Umbilical cord (tissue), 2 donors: ENCODE results near the gene CCDC85A. TPM values are rescaled to one million over a fixed set of nuclear protein-coding genes. Genes with fewer than 3 reads are reported as not detected.
A peak's percentile ranks its signal among the peaks of the same experiment; 100 is the strongest.

Experiments
- DNase-seq: peaks from one replicate; pipeline ENCODE4 v3.0.0-alpha.2; 2015; ENCODE audit warnings: low spot score
- total RNA-seq: library from RNA; depleted of rRNA; stranded (reverse); fragments of >200 nt; gene quantifications from one replicate; pipeline ENCODE4 v1.2.3, GENCODE V29; 2014; ENCODE audit warnings: low replicate concordance; ENCODE audit not compliant: insufficient read depth

The CCDC85A gene
- total RNA-seq, 1 donor from 2014 or later: 8.4 TPM

GRCh38 chr2:56361844-56362243 is 178.1 kb downstream of the CCDC85A start:
- no peak for DNase-seq

DNA sequence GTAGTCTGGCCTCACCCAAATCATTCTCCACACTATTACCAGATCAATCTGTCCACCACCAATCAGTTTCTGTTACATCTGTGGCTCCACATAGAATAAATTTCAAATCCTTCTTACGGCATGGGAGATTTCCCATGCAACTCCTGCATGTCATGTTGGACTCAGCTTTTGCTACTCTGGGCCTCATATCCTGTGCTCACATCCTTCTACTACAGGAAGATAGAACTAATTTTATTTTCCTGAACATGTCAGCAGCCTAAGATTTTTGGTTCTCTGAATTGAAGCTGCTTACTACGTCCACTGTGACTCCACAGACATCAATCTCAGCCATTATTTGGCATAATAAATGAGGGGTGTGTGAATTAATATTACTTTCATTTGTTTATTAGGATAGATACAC is 181.1 kb downstream of the CCDC85A start:
- DNase-seq: no peak

- no peak for DNase-seq
Observed at GRCh38 chr2:56369316-56369715, 185.5 kb downstream of the CCDC85A start.

DNA sequence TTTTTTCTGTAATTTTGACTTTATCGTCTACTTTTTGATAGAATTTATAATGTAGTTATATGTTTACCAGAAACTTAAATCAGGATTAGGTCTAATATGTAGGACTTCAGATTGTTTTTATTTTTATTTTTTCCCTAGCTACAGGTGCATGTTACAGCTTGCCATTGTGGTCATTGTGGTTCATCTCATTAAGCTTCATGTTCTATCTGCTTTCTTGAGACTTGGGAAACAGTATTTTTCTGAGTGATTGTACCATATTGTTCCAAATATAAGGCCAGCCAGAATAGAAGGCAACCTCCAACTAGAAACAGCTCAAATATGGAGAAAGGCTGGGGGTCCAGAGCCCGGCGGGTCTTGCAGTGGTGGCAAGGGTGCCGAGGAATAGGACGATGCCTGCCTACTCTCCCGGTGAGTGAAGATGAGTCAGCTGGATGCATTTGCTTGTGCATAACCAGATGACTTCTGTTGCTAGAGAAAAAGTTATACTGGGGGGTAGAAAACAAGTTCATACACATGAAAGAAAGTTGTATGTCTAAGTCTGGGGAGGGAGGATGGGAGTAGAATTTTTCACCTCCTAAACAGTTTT is 188.4 kb downstream of the CCDC85A start:
- DNase-seq: no peak

DNA sequence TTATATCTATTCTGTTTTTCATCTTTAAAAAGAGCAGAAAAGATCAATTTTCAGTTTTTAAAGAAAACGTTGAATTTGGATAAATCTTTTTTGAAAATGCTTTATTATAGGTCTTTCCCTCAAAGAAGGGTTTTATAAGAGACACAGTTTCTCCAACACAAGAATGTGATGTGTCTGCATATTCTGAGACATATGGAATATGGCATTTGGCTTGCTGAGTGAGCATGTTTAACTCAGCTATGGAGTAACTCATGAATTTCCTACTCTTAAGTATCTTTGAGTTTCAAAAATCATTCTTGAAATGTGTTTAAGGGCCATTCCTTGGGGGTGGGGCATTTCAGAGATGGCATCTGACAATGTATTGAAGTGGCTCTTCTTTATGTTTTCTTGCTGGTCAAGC is 191.5 kb downstream of the CCDC85A start:
- DNase-seq: no peak

DNA sequence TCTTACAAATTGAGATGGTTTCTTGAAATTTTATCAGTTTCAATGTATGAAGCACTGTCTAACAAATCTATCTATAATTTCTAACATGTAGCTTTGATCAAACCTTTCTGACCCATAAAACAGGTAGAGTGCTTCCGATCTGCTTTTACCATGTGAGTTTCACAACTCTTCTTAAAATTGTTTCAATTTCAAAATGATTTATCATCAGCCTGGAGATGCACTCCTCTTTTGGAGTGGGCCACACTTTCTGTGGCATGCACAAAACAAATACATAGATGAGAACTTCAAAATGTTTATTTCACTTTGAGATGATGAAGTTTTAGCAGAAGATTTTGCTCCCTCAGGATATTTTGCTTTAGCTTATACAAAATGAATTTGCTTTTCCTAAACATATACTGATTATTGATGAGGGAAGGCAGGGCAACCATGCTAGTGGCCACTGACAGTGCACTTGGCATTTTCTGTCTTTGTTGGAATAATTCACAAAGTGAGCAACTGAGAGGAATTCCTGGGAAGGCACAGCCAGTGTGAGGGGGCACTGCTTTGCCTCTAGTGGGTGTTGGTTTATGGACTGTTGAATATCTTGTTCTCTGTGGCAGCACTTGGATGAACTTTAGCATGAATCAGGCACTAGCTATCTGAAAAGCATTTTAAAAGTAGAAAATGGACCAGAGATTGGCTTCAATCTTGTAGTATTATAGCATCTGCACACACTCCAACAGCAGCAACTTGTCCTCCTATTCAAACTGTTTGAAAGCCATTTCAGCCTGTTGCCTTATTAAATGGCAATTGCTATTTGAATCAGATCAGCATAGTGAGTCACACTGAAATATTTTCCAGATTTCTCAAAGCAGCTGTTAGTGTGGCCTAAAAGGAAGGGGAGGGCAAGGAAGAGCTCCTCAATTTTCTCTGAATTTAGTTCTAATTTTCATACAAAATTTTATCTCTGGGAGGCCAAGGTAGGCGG is 193.2 kb downstream of the CCDC85A start:
- DNase-seq: no peak

DNA sequence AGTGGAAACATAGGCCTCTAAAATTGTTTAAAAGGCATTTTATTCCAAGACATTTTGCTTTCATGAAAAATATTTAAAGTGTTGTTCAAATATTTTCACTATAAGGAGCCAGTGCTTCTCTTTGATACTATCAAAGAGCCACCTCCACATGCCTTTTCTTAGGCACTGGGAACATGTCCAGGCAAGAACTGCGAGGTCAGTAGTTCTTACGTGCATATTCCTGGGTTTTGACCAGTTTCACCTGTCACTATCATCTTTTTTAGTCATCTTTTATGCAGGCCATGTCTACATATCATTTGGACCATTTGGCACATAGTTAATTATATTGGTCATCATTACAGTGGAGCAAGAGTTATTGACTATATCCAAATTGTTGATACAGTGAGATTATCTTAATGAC is 195.3 kb downstream of the CCDC85A start:
- DNase-seq: peak; percentile 12

GRCh38 chr2:56380861-56381260 is 197.1 kb downstream of the CCDC85A start:
- DNase-seq: no peak

- DNase-seq: no peak
Observed at GRCh38 chr2:56382466-56382865, 198.7 kb downstream of the CCDC85A start.

DNA sequence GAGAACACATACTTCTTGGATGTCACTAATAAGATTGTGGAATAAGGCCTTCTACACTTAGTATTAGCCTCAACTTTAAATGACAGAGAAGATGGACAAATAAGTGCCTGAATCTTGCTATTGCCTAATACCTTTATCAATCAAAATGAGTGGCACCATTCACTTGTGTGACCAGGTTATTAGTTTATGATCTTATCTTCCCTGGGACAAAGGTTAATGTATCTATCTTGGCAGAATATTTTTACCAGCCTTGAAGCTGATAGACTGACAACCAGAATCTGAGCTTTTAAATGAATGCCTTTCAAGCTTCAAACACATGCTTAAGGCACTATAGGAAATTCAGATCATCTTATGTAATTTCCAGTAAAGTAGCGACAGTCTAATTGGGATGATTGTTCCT is 202.9 kb downstream of the CCDC85A start:
- DNase-seq: no peak

DNA sequence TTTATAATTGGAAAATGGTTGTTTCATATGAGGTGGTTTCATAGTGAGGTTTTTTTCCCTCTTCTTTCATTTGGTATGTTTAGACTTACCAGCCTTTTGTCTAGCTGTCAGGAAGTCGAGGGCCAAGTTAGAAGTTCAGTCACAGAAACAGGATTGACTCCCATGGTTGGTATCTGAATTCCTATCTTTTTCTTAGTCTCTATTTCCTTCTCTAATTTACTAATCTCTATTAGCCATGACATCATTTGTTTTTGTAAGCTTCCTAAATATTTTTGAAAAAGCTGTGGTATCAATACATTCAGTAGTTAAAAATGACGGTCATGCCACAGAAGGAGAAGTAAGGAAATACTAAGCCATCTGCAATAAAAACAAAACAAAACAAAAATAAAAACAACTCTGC is 206.9 kb downstream of the CCDC85A start:
- no peak for DNase-seq

DNA sequence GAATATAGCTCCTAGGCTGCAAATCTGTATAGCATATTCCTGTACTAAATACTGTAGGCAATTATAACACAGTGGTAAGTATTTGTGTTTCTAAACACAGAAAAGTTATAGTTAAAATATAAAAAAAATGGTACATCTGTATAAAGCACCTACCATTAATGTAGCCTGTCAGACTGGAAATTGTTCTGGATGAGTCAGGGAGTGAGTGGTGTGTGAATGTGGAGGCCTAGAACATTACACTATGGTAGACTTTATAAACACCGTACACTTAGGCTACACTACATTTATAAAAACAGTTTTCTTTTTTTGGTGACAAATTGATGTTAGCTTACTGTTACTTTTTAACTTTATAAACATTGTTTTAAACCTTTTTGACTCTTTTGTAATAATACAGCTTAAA is 226.3 kb downstream of the CCDC85A start:
- no peak for DNase-seq

- DNase-seq: no peak
Observed at GRCh38 chr2:56416500-56417176, 232.8 kb downstream of the CCDC85A start.
